C4-2B (cell line): Measurements from ENCODE around the gene AGRP.

ENCODE experiments used
- ZFX ChIP-seq: fragments of 450-650 bp; IDR thresholded peaks from 2 replicates; pipeline ENCODE4 v1.6.1; 2017
- TF ChIP-seq, protein P1 (sequence below): fragments of 450-650 bp; conservative IDR thresholded peaks from 2 replicates; pipeline ENCODE4 v1.5.1; 2017; ENCODE audit warnings: mild to moderate bottlenecking

GRCh38 chr16:67463691-67464090 is 19.7 kb downstream of the AGRP start:
- TF ChIP-seq, protein P1, sequence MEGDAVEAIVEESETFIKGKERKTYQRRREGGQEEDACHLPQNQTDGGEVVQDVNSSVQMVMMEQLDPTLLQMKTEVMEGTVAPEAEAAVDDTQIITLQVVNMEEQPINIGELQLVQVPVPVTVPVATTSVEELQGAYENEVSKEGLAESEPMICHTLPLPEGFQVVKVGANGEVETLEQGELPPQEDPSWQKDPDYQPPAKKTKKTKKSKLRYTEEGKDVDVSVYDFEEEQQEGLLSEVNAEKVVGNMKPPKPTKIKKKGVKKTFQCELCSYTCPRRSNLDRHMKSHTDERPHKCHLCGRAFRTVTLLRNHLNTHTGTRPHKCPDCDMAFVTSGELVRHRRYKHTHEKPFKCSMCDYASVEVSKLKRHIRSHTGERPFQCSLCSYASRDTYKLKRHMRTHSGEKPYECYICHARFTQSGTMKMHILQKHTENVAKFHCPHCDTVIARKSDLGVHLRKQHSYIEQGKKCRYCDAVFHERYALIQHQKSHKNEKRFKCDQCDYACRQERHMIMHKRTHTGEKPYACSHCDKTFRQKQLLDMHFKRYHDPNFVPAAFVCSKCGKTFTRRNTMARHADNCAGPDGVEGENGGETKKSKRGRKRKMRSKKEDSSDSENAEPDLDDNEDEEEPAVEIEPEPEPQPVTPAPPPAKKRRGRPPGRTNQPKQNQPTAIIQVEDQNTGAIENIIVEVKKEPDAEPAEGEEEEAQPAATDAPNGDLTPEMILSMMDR, result no peak
- TF ChIP-seq ZFX, result no peak
